Nephron (organoid): ENCODE results near the gene OSBPL6.

ENCODE experiments used
- H3K27ac Mint-ChIP-seq, 3 experiments: 2 replicates each; pipeline ENCODE4 v1.8.0; 2020; ENCODE audit warnings: mixed read lengths in 3 of 3, mild to moderate bottlenecking in 2 of 3, moderate library complexity in 1 of 3
- H3K27me3 Mint-ChIP-seq: 2 replicates; pipeline ENCODE4 v1.8.0; 2021; ENCODE audit warnings: low read depth, mild to moderate bottlenecking, moderate library complexity, mixed read lengths
- H3K36me3 Mint-ChIP-seq: 2 replicates; pipeline ENCODE4 v1.8.0; 2020; ENCODE audit warnings: low read depth, mixed read lengths
- H3K4me1 Mint-ChIP-seq: 2 replicates; pipeline ENCODE4 v1.8.0; 2020; ENCODE audit warnings: mixed read lengths
- H3K4me3 Mint-ChIP-seq, 3 experiments: 2 replicates each; pipeline ENCODE4 v1.8.0; 2020; ENCODE audit warnings: mild to moderate bottlenecking in 3 of 3, mixed read lengths in 3 of 3, moderate library complexity in 2 of 3
- H3K9me3 Mint-ChIP-seq: 2 replicates; pipeline ENCODE4 v1.8.0; 2020; ENCODE audit warnings: mixed read lengths
- TF ChIP-seq, protein P1 (sequence below), 3 experiments: fragments of 200-600 bp; sonication (generic); IDR thresholded peaks; one replicate each; pipeline ENCODE4 v1.5.0; 2021; ENCODE audit warnings: antibody characterized with exemption in 3 of 3; ENCODE audit not compliant: unreplicated experiment in 3 of 3

Gene OSBPL6

GRCh38 chr2:178304333-178304732 is 110.0 kb downstream of the OSBPL6 start:
- TF ChIP-seq, protein P1, sequence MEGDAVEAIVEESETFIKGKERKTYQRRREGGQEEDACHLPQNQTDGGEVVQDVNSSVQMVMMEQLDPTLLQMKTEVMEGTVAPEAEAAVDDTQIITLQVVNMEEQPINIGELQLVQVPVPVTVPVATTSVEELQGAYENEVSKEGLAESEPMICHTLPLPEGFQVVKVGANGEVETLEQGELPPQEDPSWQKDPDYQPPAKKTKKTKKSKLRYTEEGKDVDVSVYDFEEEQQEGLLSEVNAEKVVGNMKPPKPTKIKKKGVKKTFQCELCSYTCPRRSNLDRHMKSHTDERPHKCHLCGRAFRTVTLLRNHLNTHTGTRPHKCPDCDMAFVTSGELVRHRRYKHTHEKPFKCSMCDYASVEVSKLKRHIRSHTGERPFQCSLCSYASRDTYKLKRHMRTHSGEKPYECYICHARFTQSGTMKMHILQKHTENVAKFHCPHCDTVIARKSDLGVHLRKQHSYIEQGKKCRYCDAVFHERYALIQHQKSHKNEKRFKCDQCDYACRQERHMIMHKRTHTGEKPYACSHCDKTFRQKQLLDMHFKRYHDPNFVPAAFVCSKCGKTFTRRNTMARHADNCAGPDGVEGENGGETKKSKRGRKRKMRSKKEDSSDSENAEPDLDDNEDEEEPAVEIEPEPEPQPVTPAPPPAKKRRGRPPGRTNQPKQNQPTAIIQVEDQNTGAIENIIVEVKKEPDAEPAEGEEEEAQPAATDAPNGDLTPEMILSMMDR (IDR thresholded peaks at IDR 0.05; ENCODE audit: unreplicated experiment in 3 of 3) = no peak
- no peak overlapping the region for H3K27ac Mint-ChIP-seq
- no peaks in the 10 kb centered on the region for H3K36me3 Mint-ChIP-seq
- no peaks in the 10 kb centered on the region for H3K4me1 Mint-ChIP-seq
- H3K9me3 Mint-ChIP-seq = no peaks in the 10 kb centered on the region
- no peak overlapping the region for H3K4me3 Mint-ChIP-seq
- H3K27me3 Mint-ChIP-seq = no peaks in the 10 kb centered on the region

DNA sequence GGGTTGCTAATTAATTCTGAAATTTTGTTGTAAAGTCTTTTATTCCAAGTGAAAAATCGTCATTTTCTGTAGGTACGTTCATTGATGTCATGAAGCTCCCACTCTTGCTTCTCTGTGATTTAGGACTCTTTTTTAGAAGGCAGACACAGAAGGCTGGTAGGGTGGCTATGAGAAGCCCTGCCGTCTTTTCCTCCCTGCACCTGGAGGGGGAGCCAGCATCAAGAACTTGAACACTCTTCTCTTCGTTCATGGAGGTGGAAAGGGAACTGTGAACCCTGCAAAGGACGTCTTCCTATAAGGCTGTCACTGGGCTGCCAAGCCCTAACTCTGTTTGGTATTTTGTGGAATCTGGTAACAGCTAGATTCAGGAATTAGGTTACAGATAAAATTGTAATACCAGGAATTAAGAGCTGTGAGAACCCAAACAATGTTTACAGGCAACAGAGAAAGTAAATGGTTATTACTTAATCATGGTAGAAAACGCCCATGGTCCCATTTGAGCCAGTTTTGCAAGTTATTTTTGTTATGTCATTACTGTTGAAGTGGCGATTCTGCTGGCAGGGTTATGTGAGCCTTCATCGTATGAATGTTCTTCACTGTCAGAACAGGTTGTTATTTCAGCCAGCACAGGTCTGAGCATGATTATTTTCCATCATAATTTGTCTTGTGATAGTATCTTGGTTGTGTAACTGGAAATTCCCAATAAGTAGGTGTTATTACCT is 112.2 kb downstream of the OSBPL6 start:
- no peak overlapping the region for H3K4me3 Mint-ChIP-seq
- TF ChIP-seq, protein P1 (IDR thresholded peaks at IDR 0.05; ENCODE audit: unreplicated experiment in 3 of 3) = peak; percentile 27 to 58 (median 30)
- H3K27me3 Mint-ChIP-seq = no peaks in the 10 kb centered on the region
- H3K4me1 Mint-ChIP-seq = no peaks in the 10 kb centered on the region
- H3K9me3 Mint-ChIP-seq = peaks cover 3% of the 10 kb centered on the region
- peaks cover 5% of the 10 kb centered on the region for H3K36me3 Mint-ChIP-seq
- no peak overlapping the region for H3K27ac Mint-ChIP-seq

DNA sequence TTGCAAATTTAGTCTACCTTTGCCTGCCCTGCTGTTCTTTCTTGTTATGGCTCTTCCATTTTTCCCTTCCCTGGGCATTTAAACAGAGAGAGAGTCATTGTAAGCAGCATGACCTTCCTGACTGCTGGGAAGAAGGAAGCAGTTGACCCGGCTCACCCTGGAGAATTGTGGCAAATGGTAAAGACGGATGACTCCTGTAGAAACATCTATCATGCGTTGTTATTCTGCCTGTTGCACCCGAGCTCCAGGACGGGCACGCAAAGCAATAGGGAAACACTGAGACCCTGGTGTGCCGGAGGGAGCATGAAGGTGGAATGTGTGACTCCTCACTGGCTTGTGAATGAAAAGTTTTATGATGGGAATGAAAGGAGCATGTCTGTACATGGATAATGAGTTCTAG is 113.3 kb downstream of the OSBPL6 start:
- TF ChIP-seq, protein P1 (IDR thresholded peaks at IDR 0.05; ENCODE audit: unreplicated experiment in 3 of 3) = no peak
- Mint-ChIP-seq H3K9me3 (peaks cover 3% of the 10 kb centered on the region), H3K27me3 (no peaks in the 10 kb centered on the region)

GRCh38 chr2:178309541-178309940 is 115.2 kb downstream of the OSBPL6 start:
- H3K4me1 Mint-ChIP-seq = no peaks in the 10 kb centered on the region
- H3K9me3 Mint-ChIP-seq = peaks cover 3% of the 10 kb centered on the region
- TF ChIP-seq, protein P1 (IDR thresholded peaks at IDR 0.05; ENCODE audit: unreplicated experiment in 3 of 3) = no peak
- H3K4me3 Mint-ChIP-seq = no peak overlapping the region
- peaks cover 5% of the 10 kb centered on the region for H3K36me3 Mint-ChIP-seq
- H3K27ac Mint-ChIP-seq = no peak overlapping the region
- H3K27me3 Mint-ChIP-seq = no peaks in the 10 kb centered on the region

More for the DNA sequence above, 113.3 kb downstream of the OSBPL6 start:
- Mint-ChIP-seq H3K4me1 (no peaks in the 10 kb centered on the region), H3K27ac (no peak overlapping the region), H3K4me3 (no peak overlapping the region), H3K36me3 (peaks cover 5% of the 10 kb centered on the region)

GRCh38 chr2:178315078-178315477 is 120.8 kb downstream of the OSBPL6 start:
- Mint-ChIP-seq H3K9me3 (peaks cover 3% of the 10 kb centered on the region), H3K36me3 (peaks cover 5% of the 10 kb centered on the region), H3K27me3 (no peaks in the 10 kb centered on the region), H3K4me1 (no peaks in the 10 kb centered on the region), H3K4me3 (no peak overlapping the region), H3K27ac (no peak overlapping the region)
- TF ChIP-seq, protein P1 (IDR thresholded peaks at IDR 0.05; ENCODE audit: unreplicated experiment in 3 of 3) = no peak

DNA sequence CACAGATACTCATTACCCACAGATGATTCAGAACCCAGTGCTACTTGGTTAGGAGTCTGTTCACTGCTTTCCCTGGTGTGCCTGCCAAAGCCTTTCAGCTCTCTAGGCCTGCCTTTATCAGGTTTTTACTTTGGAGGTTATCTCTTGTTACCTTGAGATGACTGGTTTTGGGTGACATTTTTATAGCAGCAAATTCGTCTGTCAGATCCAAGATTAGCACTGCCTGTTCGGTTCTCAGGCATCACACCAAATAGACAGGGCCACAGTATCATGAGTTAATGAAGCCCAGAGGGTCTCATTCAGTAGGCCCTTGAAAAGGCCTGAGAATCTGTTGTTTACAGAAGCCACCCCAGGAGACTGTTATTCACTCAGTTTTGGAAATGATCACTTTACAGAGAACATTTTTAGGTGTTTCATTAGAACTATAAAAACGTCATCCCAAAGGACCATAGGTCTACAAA is 121.2 kb downstream of the OSBPL6 start:
- Mint-ChIP-seq H3K4me1 (no peaks in the 10 kb centered on the region), H3K27ac (no peak overlapping the region), H3K36me3 (peaks cover 5% of the 10 kb centered on the region), H3K4me3 (no peak overlapping the region), H3K27me3 (no peaks in the 10 kb centered on the region), H3K9me3 (peaks cover 3% of the 10 kb centered on the region)
- TF ChIP-seq, protein P1 (IDR thresholded peaks at IDR 0.05; ENCODE audit: unreplicated experiment in 3 of 3) = no peak
